Activated CD4-positive, alpha-beta T cell treated with anti-CD3 and anti-CD28 coated beads, Interleukin-10, Interleukin-2, amounts not matched to agents 100 ng/mL and 50 ng/mL, durations not matched to agents 16 hours and 8 hours (primary cell): ENCODE results near the gene SHE.

Experiments
- DNase-seq: peaks from one replicate; pipeline ENCODE4 v3.0.0-alpha.2; 2020

Gene SHE

GRCh38 chr1:154443274-154444013 lies 58.8 kb downstream of the SHE start:
- DNase-seq: no peak

DNA sequence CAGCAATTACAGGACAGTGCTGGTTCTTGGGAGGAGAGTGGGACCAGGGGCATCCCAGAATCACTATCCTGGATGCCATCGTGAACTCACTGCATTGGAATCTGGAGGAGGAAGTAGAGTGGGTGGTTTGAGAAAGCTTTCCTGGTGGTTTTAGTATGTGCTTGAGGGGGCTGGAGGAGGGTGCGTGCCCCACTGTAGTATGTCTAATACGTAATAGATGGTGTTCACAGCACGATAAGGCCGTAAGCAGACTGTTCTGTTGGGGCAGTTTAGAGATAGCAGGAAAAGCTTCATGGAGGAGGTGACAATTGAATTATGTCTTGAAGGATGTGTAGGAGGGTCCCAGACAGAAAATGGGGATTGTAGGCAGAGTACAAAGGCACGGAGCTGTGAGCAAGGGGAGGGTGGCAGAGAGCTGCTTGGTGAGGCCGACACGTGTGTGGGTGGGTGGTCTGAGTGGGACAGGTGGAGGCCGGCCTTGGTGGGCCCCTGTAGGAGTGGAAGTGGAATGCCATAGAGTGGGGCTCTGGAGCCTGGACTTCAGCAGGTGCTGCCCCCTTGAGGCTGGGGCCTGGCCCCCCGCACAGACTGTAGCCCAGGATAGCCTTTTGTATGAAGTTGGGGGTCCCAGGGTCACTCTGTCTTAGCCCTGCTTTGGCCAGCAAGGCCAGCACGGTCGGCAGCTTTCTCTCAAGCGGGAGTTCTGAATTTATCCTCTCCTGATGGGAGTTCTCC lies 60.0 kb downstream of the SHE start:
- DNase-seq: no peak

- no peak for DNase-seq
Observed at GRCh38 chr1:154441241-154441888, 60.8 kb downstream of the SHE start.

DNA sequence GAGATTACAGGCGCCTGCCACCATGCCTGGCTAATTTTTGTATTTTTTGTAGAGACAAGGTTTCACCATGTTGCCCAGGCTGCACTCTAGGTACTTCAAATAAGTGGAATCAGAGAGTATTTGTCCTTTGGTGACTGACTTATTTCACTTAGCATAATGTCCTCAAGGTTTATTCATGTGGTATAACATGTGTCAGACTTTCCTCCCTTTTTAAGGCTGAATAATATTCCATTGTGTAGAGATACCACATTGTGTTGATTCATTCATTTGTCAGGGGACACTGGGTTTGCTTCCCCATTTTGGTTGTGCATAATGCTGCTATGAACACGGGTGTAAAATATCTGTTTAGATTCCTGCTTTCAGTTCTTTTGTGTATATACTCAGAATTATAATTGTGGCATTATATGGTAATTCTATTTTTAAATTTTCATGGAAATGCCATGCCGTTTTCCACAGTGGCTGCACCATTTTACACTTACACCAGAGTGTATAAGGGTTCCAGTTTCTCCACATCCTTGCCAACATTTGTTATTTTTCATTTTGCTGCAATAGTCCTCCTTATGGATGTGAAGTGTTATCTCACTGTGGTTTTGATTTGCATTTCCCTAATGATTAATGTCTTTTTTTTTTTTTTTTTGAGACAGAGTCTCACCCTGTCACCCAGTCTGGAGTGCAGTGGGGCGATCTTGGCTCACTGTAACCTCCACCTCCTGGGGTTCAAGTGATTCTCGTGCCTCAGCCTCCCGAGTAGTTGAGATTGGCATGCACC lies 62.0 kb downstream of the SHE start:
- DNase-seq: peak; percentile 26

GRCh38 chr1:154436433-154436832 lies 65.8 kb downstream of the SHE start:
- DNase-seq: no peak

GRCh38 chr1:154435599-154436200 lies 66.5 kb downstream of the SHE start:
- no peak for DNase-seq

DNA sequence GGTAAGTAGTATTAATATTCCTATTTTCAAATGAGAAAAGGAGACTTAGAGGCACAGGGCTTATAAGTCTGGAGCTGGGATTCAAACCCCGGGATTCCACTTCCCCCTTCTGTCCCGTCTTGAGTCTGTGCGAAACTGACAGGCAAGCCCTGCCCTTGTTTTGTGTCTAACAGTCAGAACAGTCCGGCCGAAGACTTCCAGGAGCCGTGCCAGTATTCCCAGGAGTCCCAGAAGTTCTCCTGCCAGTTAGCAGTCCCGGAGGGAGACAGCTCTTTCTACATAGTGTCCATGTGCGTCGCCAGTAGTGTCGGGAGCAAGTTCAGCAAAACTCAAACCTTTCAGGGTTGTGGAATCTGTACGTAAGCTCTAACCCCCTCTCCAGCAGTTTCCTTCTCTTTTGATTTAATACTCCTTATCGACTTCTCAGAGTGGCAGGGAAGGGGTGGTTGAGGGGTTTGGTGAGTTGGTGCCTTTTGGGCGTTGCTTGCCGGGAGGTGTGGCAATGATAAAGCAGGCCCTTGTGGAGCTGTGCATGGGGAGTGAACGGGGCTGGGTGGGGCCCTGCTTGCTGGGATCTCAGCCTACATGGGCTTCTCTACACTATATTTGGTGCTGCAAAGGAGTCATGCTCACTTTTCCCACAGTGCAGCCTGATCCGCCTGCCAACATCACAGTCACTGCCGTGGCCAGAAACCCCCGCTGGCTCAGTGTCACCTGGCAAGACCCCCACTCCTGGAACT lies 67.7 kb downstream of the SHE start:
- DNase-seq: no peak

- peak; percentile 39 for DNase-seq
Observed at GRCh38 chr1:154433161-154433764, 68.9 kb downstream of the SHE start.

DNA sequence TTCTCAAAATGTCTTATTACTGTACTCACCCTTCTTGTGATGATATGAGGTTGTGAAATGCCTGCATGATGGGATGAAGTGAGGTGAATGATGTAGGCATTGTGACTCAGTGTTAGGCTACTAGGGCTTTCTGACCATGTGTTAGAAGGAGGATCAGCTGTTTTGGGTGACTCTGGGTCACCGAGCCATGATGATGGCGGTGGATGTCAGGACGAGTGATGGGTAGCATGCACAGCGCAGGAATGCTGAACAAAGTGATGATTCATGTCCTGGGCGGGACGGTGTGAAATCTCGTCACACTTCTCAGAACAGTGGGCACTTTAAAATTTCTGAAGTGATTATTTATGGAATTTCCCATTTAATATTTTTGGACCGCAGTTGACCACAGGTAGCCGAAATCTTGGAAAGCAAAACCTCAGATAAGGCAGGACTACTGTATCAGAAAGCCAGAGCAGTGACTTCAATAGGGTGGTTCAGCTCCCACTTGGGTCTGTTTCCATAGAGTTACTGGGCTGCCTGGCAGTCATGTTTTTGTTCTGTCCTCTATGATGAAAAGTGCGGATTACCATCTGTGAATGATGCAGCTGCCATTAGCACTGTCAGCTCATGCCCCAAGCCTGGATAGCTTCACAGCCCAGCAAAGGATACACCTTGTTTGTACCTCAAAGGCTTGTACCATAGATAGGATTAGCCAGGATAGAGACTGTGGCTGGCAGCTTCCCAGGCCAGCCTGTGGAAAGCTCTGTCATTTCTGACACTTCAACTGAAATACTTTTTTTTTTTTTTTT lies 70.4 kb downstream of the SHE start:
- peak; percentile 82 for DNase-seq

DNA sequence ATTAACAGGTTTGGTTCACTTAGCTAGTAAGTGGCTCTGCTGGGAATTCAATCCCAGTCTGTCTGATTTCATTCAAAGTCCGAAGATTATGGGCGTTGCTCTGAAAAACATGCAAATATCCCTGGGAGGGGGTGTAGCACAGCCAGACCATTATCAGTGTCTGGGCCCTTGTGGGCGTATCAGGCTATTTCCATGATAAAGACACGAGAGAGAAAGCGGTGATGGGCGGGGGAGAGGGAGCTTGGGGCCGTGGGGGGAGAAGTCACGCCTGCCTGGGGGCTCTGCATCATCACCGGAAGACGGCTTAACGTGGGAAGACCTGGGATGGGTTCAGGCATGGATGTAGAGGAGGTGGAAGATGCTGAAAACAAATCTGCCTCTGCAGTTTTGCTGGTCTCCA lies 71.3 kb downstream of the SHE start:
- no peak for DNase-seq

DNA sequence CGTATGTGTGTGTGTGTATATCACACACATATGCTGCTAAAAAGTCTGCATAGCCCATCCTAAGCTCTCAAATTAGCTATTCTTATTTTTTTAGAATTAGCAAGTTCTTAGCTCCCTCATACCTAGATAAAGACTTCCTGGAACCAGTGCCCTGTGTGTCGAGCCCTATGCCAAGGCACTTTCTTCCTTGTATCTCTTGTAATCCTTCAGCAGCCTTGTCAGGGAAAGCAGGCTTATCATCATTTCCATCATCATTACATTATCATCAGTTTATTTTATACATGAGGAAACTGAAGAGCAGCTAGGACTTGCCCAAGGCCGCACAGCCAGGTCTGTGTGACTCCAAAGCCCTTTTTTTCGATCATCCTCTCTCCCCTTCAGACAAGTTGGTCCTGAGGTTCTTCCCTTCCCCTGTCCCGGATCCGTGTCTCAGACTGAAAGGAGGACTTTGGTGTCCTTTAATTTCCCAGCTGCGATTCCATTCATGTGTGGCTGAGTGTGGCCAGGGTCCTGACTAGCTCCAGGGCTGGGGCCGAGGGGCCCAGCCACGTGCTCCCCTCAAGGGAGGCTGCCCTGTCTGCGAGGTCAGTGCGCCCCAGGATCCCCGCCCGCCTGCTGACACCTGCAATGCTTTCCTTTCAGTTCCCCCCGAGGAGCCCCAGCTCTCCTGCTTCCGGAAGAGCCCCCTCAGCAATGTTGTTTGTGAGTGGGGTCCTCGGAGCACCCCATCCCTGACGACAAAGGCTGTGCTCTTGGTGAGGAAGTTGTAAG lies 72.2 kb downstream of the SHE start:
- no peak for DNase-seq
